Ovary (tissue), 9 donors: ENCODE measurements around the gene GRK5. TPM values are rescaled to one million over a fixed set of nuclear protein-coding genes. Genes with fewer than 3 reads are reported as not detected.
A peak's percentile ranks its signal among the peaks of the same experiment; 100 is the strongest.

Source experiments
- DNase-seq, 5 donors: peaks; one replicate each; pipeline ENCODE4 v3.0.0-alpha.2; 2019 to 2020
- H3K27ac ChIP-seq, 2 donors: fragments of 200-600 bp; one replicate each; pipeline versions ENCODE4 v1.5.1 to v1.8.0; 2019 to 2022
- H3K27me3 ChIP-seq: fragments of 200-600 bp; one replicate; pipeline ENCODE4 v1.8.0; 2022
- H3K36me3 ChIP-seq: fragments of 200-600 bp; sonication (generic); one replicate; pipeline ENCODE4 v1.5.1; 2019
- H3K4me1 ChIP-seq: one replicate; pipeline ENCODE4 v1.8.1; 2013; ENCODE audit warnings: mild to moderate bottlenecking, moderate library complexity; ENCODE audit not compliant: insufficient read depth
- H3K4me3 ChIP-seq: fragments of 200-600 bp; sonication (generic); one replicate; pipeline ENCODE4 v1.5.1; 2017
- H3K9me3 ChIP-seq, 2 donors: fragments of 200-600 bp in 1 of 2; sonication (generic) in 1 of 2; one replicate each; pipeline versions ENCODE4 v1.5.1 to v1.8.1; 2013 to 2019; ENCODE audit warnings: mild to moderate bottlenecking in 1 of 2, moderate library complexity in 1 of 2
- CTCF ChIP-seq, 3 donors: fragments of 450-650 bp in 2 of 3; fragments of 200-600 bp in 1 of 3; IDR thresholded peaks; one replicate each; pipeline versions ENCODE4 v1.5.1 to v1.8.0; 2016 to 2022; ENCODE audit warnings: antibody characterized with exemption in 3 of 3, mild to moderate bottlenecking in 1 of 3
- EP300 ChIP-seq: sonication (generic); formaldehyde crosslinking; IDR thresholded peaks from one replicate; pipeline ENCODE4 v1.6.1; 2017; ENCODE audit warnings: antibody characterized with exemption
- POLR2A ChIP-seq: fragments of 450-650 bp; IDR thresholded peaks from one replicate; pipeline ENCODE4 v1.6.1; 2017; ENCODE audit warnings: antibody characterized with exemption, mild to moderate bottlenecking, moderate library complexity
- WGBS, 3 donors: extraction: QIAGEN DNeasy Blood & Tissue Kit in 1 of 3; methylation state at CpG; one replicate each; pipeline versions ENCODE4 v1.1.5 to v1.1.7; 2013 to 2017; 5-methylcytosine and 5-hydroxymethylcytosine counted together
- intact Hi-C, 4 donors: fragments of 100-400 bp; cut with DNase I; formaldehyde crosslinking; loops; one replicate each; pipeline versions ENCODE4 v1.11.0 to v1.15.1; 2022 to 2023
- polyA plus RNA-seq, 2 donors: library from polyadenylated mRNA; stranded (reverse); fragments of 200-250 nt in 1 of 2; fragments of 350-450 nt in 1 of 2; fragmentation: Illumina TruSeq in 1 of 2; extraction: RNeasy Lipid Tissue Mini Kit (QIAGEN cat#74804) in 1 of 2; gene quantifications; one replicate each; pipeline ENCODE4 v1.2.3, GENCODE V29; 2013 to 2014
- total RNA-seq, 7 donors: library from RNA; depleted of rRNA in 2 of 7; stranded (reverse); fragments of >200 nt in 2 of 7; fragmentation: NEBNext Ultra II Directional in 3 of 7; extraction: Animal tissue kit (Norgen Biotek cat#: 25700) in 3 of 7; gene quantifications; one replicate each; pipeline versions ENCODE4 v1.1.0 to v1.2.4, GENCODE V29; 2016 to 2023
- donor health status: DM: no; HTN: no; CAD: no; lungs with moderate emphysema.
- donor health status: DM: no; HTN: no; CAD: no.
- donor health status: Bipolar disorder and iron deficiency.
- donor health status: DM: yes; HTN: yes; CAD: no.
- donor health status: DM: no; HTN: no; CAD: no.
- donor health status: DM: yes; HTN: yes; CAD: no.

The GRK5 gene
- total and polyA plus RNA-seq, 9 donors = 10.0 to 115 (median 38.2) TPM

GRCh38 chr10:119304541-119304940, 97.2 kb downstream of the GRK5 start:
- Histone ChIP-seq H3K27ac (no peak overlapping the region), H3K4me1 (peaks cover 4% of the 10 kb centered on the region), H3K9me3 (no peaks in the 10 kb centered on the region), H3K4me3 (no peak overlapping the region), H3K36me3 (no peaks in the 10 kb centered on the region), H3K27me3 (no peaks in the 10 kb centered on the region)
- DNase-seq = no peak
- intact Hi-C loops = no loop called here
- 90 to 95% (median 94%) methylated on average over 8 of the region's 8 CpGs for WGBS, 3 donors
- no peak for TF ChIP-seq CTCF (IDR thresholded peaks at IDR 0.05)
- no peak for TF ChIP-seq EP300
- TF ChIP-seq POLR2A = no peak

- peak; percentile 73 to 85 (median 75) for DNase-seq
- Histone ChIP-seq H3K27me3 (no peaks in the 10 kb centered on the region), H3K27ac (peak overlapping the region in 1 of 2 donors; percentile 22), H3K4me1 (peaks cover 6% of the 10 kb centered on the region), H3K4me3 (no peak overlapping the region), H3K36me3 (no peaks in the 10 kb centered on the region), H3K9me3 (no peaks in the 10 kb centered on the region)
- no peak for TF ChIP-seq POLR2A
- TF ChIP-seq CTCF (IDR thresholded peaks at IDR 0.05) = no peak
- no peak for TF ChIP-seq EP300
- intact Hi-C loops = no loop called here
- 31 to 44% (median 37%) methylated on average over 11 of the region's 11 CpGs for WGBS, 3 donors
Measured at GRCh38 chr10:119305860-119306513, 98.6 kb downstream of the GRK5 start.

GRCh38 chr10:119306514-119306951, 99.2 kb downstream of the GRK5 start:
- peaks cover 6% of the 10 kb centered on the region for H3K4me1 ChIP-seq
- no peak for DNase-seq
- H3K9me3 ChIP-seq = no peaks in the 10 kb centered on the region
- WGBS, 3 donors = 71 to 86% (median 82%) methylated on average over 9 of the region's 9 CpGs
- no peaks in the 10 kb centered on the region for H3K27me3 ChIP-seq
- H3K27ac ChIP-seq = peak overlapping the region in 1 of 2 donors; percentile 22
- intact Hi-C loops = no loop called here
- H3K36me3 ChIP-seq = no peaks in the 10 kb centered on the region
- H3K4me3 ChIP-seq = no peak overlapping the region
- no peak for TF ChIP-seq POLR2A
- no peak for TF ChIP-seq CTCF (IDR thresholded peaks at IDR 0.05)
- no peak for TF ChIP-seq EP300

- Histone ChIP-seq H3K4me1 (peaks cover 6% of the 10 kb centered on the region), H3K36me3 (no peaks in the 10 kb centered on the region), H3K27ac (no peak overlapping the region), H3K9me3 (no peaks in the 10 kb centered on the region), H3K4me3 (no peak overlapping the region), H3K27me3 (no peaks in the 10 kb centered on the region)
- TF ChIP-seq CTCF (IDR thresholded peaks at IDR 0.05) = no peak
- TF ChIP-seq EP300 = no peak
- TF ChIP-seq POLR2A = no peak
- intact Hi-C loops = no loop called here
- no peak for DNase-seq
- WGBS, 3 donors = 93 to 96% (median 95%) methylated on average over 4 of the region's 4 CpGs
Measured at GRCh38 chr10:119306986-119307392, 99.6 kb downstream of the GRK5 start.
